Ascending aorta (tissue), 2 donors: ENCODE data around the gene NF1. TPM values are rescaled to one million over a fixed set of nuclear protein-coding genes. Genes with fewer than 3 reads are reported as not detected.

Experiments
- DNase-seq, 2 donors: peaks; one replicate each; pipeline ENCODE4 v3.0.0-alpha.2; 2019; ENCODE audit warnings: low spot score in 2 of 2
- H3K27ac ChIP-seq, 2 donors: fragments of 200-600 bp; sonication (generic); one replicate each; pipeline ENCODE4 v1.5.1; 2016 to 2017; ENCODE audit warnings: mild to moderate bottlenecking in 1 of 2
- H3K27me3 ChIP-seq: fragments of 200-600 bp; sonication (generic); one replicate; pipeline ENCODE4 v1.5.1; 2017
- H3K36me3 ChIP-seq, 2 donors: fragments of 200-600 bp; sonication (generic); one replicate each; pipeline ENCODE4 v1.5.1; 2016
- H3K4me1 ChIP-seq, 2 donors: fragments of 200-600 bp; sonication (generic); one replicate each; pipeline ENCODE4 v1.5.1; 2016 to 2017; ENCODE audit warnings: mild to moderate bottlenecking in 1 of 2
- H3K4me3 ChIP-seq, 2 donors: fragments of 200-600 bp; sonication (generic); one replicate each; pipeline ENCODE4 v1.5.1; 2016 to 2017; ENCODE audit warnings: mild to moderate bottlenecking in 1 of 2
- H3K9me3 ChIP-seq, 2 donors: fragments of 200-600 bp; sonication (generic); one replicate each; pipeline ENCODE4 v1.5.1; 2016
- intact Hi-C: fragments of 100-400 bp; cut with DNase I; formaldehyde crosslinking; loops from one replicate; pipeline ENCODE4 v1.15.1; 2023
- total RNA-seq: library from RNA; depleted of rRNA; stranded (reverse); fragments of >200 nt; gene quantifications from one replicate; pipeline ENCODE4 v1.1.0, GENCODE V29; 2016
- TF ChIP-seq, protein P1 (sequence below), 3 experiments: fragments of 200-600 bp in 2 of 3; fragments of 450-650 bp in 1 of 3; sonication (generic) in 2 of 3; IDR thresholded peaks; one replicate each; pipeline ENCODE4 v1.5.1; 2016 to 2019; ENCODE audit warnings: antibody characterized with exemption in 3 of 3, mild to moderate bottlenecking in 1 of 3, moderate library complexity in 1 of 3

NF1 gene
- total RNA-seq, 1 donor from 2014 or later = 25.0 TPM

DNA sequence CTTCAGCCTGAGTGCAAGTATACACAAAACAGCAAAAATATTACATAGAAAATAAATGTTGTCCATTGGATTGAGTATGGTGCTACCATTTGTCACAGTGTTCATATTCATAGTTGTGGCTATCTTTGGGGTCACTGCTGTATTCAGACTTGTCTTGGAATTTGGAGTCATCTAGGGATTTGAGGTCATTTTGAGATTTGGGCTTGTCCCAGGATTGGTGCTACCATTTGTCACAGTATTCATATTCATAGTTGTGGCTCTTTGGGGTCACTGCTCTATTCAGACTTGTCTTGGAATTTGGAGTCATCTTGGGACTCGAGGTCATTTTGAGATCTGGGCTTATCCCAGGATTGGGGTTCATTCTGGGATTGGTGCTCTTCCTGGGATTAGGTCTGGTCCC lies 177.5 kb downstream of the NF1 start:
- intact Hi-C loops = no loop called here
- Histone ChIP-seq H3K9me3 (no peaks in the 10 kb centered on the region), H3K27me3 (no peaks in the 10 kb centered on the region), H3K27ac (no peak overlapping the region), H3K4me3 (no peak overlapping the region), H3K36me3 (peaks cover 0 to 7% of the 10 kb centered on the region in 2 donors), H3K4me1 (peaks cover 0 to 23% of the 10 kb centered on the region in 2 donors)
- no peak for DNase-seq
- TF ChIP-seq, protein P1, sequence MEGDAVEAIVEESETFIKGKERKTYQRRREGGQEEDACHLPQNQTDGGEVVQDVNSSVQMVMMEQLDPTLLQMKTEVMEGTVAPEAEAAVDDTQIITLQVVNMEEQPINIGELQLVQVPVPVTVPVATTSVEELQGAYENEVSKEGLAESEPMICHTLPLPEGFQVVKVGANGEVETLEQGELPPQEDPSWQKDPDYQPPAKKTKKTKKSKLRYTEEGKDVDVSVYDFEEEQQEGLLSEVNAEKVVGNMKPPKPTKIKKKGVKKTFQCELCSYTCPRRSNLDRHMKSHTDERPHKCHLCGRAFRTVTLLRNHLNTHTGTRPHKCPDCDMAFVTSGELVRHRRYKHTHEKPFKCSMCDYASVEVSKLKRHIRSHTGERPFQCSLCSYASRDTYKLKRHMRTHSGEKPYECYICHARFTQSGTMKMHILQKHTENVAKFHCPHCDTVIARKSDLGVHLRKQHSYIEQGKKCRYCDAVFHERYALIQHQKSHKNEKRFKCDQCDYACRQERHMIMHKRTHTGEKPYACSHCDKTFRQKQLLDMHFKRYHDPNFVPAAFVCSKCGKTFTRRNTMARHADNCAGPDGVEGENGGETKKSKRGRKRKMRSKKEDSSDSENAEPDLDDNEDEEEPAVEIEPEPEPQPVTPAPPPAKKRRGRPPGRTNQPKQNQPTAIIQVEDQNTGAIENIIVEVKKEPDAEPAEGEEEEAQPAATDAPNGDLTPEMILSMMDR (IDR thresholded peaks at IDR 0.05) = no peak

DNA sequence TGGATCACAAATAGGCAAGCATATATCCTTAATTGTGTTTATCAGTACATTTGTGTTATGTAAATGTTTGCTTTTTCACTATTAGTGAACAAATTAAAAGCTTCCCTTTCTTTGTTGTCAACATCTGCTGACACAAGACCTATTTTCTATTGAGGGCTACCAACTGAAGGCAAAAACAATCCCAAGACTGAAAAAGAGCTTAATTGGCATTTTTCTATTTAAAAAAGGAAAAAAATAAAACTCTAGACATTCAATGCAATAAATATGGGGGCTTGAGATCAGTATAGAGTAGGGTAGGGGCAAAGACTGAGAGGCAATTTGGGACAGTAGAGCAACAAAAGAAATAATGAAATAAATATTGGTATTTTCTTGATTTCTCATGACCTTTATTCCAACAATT lies 178.0 kb downstream of the NF1 start:
- no peak overlapping the region for H3K27ac ChIP-seq
- intact Hi-C loops = no loop called here

DNA sequence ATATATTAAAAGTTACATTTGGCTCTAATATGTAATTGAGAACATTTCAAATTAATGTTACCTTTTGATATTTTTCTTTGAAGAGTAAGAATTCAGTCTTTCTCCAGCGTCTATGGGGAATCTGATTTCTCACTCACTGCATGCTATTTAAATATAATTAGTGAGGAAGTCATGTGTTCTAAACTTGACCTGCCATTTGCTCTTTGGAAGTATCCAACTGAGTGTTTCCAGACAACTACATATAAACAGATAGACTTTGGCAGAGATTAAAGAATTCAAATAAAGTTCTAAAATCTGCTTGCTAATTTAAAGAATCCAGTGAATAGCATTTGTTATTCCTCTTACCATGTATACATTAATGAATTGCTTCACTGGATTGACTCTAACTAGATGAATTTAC lies 178.7 kb downstream of the NF1 start:
- Histone ChIP-seq H3K27ac (no peak overlapping the region), H3K4me1 (peaks cover 0 to 23% of the 10 kb centered on the region in 2 donors), H3K36me3 (peaks cover under 1 to 14% of the 10 kb centered on the region in 2 donors), H3K4me3 (no peak overlapping the region), H3K9me3 (no peaks in the 10 kb centered on the region), H3K27me3 (no peaks in the 10 kb centered on the region)
- TF ChIP-seq, protein P1 (IDR thresholded peaks at IDR 0.05) = no peak
- DNase-seq = no peak
- intact Hi-C loops = no loop called here

More for the DNA sequence above, 178.0 kb downstream of the NF1 start:
- H3K36me3 ChIP-seq = peaks cover 0 to 12% of the 10 kb centered on the region in 2 donors
- no peak for DNase-seq
- H3K4me3 ChIP-seq = no peak overlapping the region
- H3K27me3 ChIP-seq = no peaks in the 10 kb centered on the region
- TF ChIP-seq, protein P1 (IDR thresholded peaks at IDR 0.05) = no peak
- no peaks in the 10 kb centered on the region for H3K9me3 ChIP-seq
- peaks cover 0 to 23% of the 10 kb centered on the region in 2 donors for H3K4me1 ChIP-seq

DNA sequence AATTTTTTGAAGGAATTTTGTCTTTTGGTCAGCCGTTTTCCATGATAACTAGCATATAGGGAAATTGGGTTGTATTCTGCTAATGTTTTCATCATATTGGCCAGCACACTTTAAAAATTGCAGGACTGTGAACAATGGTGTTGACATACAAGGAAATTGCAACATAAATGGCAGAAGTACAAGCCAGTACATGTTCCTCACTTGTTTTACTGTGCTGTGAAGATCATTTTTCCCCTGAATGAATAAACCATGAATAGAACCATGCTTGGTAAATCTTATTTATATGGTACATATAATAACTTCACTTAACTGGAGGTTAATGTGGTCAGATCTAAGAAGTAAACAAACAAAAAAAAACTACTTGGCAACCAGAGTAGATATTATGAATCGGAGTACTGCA lies 179.5 kb downstream of the NF1 start:
- Histone ChIP-seq H3K4me1 (peaks cover 0 to 16% of the 10 kb centered on the region in 2 donors), H3K4me3 (no peak overlapping the region), H3K36me3 (peaks cover 4 to 14% of the 10 kb centered on the region in 2 donors), H3K27me3 (no peaks in the 10 kb centered on the region), H3K27ac (no peak overlapping the region), H3K9me3 (no peaks in the 10 kb centered on the region)
- DNase-seq = no peak
- TF ChIP-seq, protein P1 (IDR thresholded peaks at IDR 0.05) = no peak
- intact Hi-C loops = no loop called here

DNA sequence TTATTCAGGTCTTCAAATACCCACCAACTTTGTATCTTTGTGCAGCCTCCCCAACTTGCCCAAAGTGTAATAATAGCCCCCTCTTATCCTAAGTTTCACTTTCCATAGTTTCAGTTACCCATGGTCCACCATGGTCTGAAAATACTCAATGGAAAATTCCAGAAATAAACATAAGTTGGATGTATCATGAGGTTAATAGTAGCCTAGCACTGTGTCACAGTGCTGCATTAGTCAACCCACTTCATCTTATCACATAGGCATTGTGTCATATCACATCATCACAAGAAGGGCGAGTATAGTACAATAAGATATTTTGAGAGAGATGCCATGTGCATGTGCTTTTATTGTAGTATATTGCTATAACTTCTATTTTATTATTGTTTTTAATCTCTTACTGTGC lies 180.3 kb downstream of the NF1 start:
- H3K4me3 ChIP-seq = no peak overlapping the region
- no peak for DNase-seq
- no peak overlapping the region for H3K27ac ChIP-seq
- H3K9me3 ChIP-seq = no peaks in the 10 kb centered on the region
- H3K4me1 ChIP-seq = peaks cover 0 to 9% of the 10 kb centered on the region in 2 donors
- TF ChIP-seq, protein P1 (IDR thresholded peaks at IDR 0.05) = no peak
- no peaks in the 10 kb centered on the region for H3K27me3 ChIP-seq
- peaks cover 4 to 14% of the 10 kb centered on the region in 2 donors for H3K36me3 ChIP-seq
- intact Hi-C loops = no loop called here

DNA sequence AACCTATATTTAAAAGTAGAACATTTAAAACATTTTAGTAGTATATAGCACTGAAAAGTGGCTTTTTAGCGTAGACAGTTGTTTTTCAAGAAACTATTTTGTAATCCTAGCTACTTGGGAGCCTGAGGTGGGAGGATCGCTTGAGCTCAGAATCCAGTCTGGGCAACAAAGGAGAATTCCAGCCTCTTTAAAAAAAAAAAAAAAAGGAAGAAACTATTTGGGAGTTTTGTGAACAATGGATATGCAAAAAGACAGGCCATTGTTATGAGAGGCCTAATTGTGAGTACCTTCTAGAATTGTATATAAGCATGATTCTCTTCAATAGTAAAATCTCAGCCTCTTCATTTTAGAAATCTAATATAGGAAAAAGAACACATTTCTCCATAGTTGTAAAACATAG lies 184.6 kb downstream of the NF1 start:
- no peak for DNase-seq
- no peaks in the 10 kb centered on the region for H3K27me3 ChIP-seq
- TF ChIP-seq, protein P1 (IDR thresholded peaks at IDR 0.05) = no peak
- H3K27ac ChIP-seq = no peak overlapping the region
- H3K4me1 ChIP-seq = peaks cover 0 to under 1% of the 10 kb centered on the region in 2 donors
- intact Hi-C loops = no loop called here
- no peaks in the 10 kb centered on the region for H3K9me3 ChIP-seq
- H3K4me3 ChIP-seq = no peak overlapping the region
- peaks cover 12 to 15% of the 10 kb centered on the region in 2 donors for H3K36me3 ChIP-seq
